Large intestine (tissue), 3 donors: ENCODE data around the gene PTPN22. TPM values are rescaled to one million over a fixed set of nuclear protein-coding genes. Genes with fewer than 3 reads are reported as not detected.

Experiments
- DNase-seq, 2 donors: peaks; one replicate each; pipeline versions ENCODE4 v3.0.0 to v3.0.0-alpha.2; 2013
- H3K27ac ChIP-seq: one replicate; pipeline ENCODE4 v1.5.1; 2013; ENCODE audit warnings: low read length
- H3K27me3 ChIP-seq: 2 replicates; pipeline ENCODE4 v1.6.1; 2013; ENCODE audit warnings: low read length; ENCODE audit not compliant: control insufficient read depth, insufficient read depth
- H3K36me3 ChIP-seq: 2 replicates; pipeline ENCODE4 v1.6.1; 2013; ENCODE audit warnings: low read length; ENCODE audit not compliant: control insufficient read depth, insufficient read depth
- H3K4me1 ChIP-seq: one replicate; pipeline ENCODE4 v1.6.1; 2013; ENCODE audit warnings: low read length; ENCODE audit not compliant: control insufficient read depth, insufficient read depth
- H3K4me3 ChIP-seq: one replicate; pipeline ENCODE4 v1.5.1; 2013; ENCODE audit warnings: low read length
- H3K9me3 ChIP-seq: one replicate; pipeline ENCODE4 v1.6.1; 2013; ENCODE audit warnings: mild to moderate bottlenecking, low read depth, low read length, moderate library complexity; ENCODE audit not compliant: control insufficient read depth
- WGBS: methylation state at CpG from one replicate; pipeline ENCODE4 v1.1.5; 2013; ENCODE audit warnings: low lambda C conversion rate; ENCODE audit not compliant: insufficient coverage; 5-methylcytosine and 5-hydroxymethylcytosine counted together
- polyA plus RNA-seq: library from polyadenylated mRNA; unstranded; fragments of 120-200 nt; gene quantifications from one replicate; pipeline ENCODE4 v1.2.1, GENCODE V29; 2013

The PTPN22 gene
- polyA plus RNA-seq, 1 donor = 3.6 TPM

DNA sequence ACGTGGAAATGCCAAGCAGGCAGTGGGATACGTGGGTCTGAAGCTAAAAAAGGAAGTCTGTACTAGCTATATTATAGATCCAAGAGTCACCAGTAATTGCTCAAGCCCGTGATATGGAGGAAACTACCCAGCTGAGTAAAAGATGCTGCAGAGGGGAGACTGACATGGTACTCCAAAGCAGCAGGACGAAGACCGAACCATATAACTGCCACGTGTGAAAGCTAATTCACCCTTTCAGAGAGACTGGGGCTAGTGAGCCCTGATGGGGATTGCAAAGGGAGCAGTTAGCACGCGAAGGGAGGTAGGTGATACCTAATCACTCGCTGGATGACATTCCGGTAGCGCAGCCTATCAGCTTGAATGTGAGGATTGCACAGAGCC lies 32.8 kb upstream of the PTPN22 start:
- Histone ChIP-seq H3K9me3 (no peaks in the 10 kb centered on the region), H3K36me3 (peaks cover 21% of the 10 kb centered on the region), H3K4me1 (peaks cover 34% of the 10 kb centered on the region), H3K27ac (peak overlapping the region; percentile 89), H3K27me3 (no peaks in the 10 kb centered on the region), H3K4me3 (peak overlapping the region; percentile 82)
- no peak for DNase-seq
- no CpG with 5 or more reads among the region's 11 CpGs for WGBS

DNA sequence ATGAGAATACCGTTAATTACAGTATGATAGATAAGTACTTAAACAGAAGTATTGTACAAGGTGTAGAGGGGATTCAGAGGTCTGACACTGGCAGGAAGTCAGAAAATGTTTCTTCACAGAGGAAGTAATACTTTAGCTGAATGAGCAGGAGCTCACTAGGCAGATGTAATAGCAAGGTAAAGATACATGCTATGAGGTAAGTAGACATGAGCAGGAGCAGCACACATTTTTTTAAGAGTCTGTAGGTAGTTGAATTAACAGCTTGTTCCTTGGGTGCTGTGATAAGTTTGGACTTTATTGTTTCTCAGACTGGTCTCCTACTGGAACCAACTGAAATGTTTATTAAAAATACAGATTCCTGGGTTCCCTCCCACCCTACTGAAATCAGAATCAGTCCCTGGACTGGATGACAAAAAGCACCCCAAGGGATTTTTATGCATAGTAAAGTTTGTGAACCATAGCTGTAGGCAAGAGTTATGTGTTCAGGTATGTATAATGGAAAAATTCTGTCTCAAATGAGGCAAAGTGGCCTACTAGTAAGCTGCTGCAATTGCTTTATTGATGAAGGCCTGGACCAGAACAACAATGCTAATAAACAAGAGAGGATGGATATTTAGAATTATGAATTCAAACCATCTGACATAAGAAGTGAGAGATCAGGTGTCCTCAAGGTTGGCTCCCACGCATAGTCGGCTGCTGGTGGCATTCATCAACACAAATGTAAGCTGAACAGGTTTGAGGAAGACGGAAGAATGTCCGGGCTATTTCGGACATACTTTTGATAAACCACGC lies 32.2 kb upstream of the PTPN22 start:
- Histone ChIP-seq H3K9me3 (no peaks in the 10 kb centered on the region), H3K36me3 (peaks cover 18% of the 10 kb centered on the region), H3K27ac (peak overlapping the region; percentile 89), H3K4me1 (peaks cover 34% of the 10 kb centered on the region), H3K27me3 (no peaks in the 10 kb centered on the region), H3K4me3 (peak overlapping the region; percentile 82)
- DNase-seq = peak in 1 of 2 donors; percentile 34
- WGBS = no CpG with 5 or more reads among the region's 7 CpGs

DNA sequence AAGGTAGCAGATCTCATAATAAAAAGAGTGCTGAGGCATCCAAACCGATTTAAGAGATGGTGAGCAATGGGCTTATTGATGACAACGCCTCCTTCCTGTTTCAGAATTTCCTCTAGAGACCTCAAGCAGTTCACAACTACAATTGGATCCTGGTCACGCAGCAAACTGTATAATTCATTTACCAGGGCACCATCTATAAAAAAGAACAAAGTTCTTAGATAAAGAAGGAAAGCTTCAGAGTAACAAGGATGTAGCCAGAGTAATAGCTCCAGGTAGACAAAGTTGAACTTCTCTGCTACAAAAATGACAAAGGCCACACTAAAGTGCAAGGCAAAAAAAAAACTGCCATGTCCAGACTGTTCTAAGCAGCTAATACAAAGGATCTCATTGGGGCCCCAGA lies 29.7 kb upstream of the PTPN22 start:
- H3K4me3 ChIP-seq = no peak overlapping the region
- H3K4me1 ChIP-seq = peaks cover 34% of the 10 kb centered on the region
- peaks cover 26% of the 10 kb centered on the region for H3K36me3 ChIP-seq
- peak; percentile 67 to 87 for DNase-seq
- no peaks in the 10 kb centered on the region for H3K27me3 ChIP-seq
- H3K9me3 ChIP-seq = no peaks in the 10 kb centered on the region
- no CpG with 5 or more reads among the region's 3 CpGs for WGBS
- H3K27ac ChIP-seq = peak overlapping the region; percentile 49

GRCh38 chr1:113899111-113899510 lies 27.6 kb upstream of the PTPN22 start:
- Histone ChIP-seq H3K9me3 (no peaks in the 10 kb centered on the region), H3K36me3 (peaks cover 39% of the 10 kb centered on the region), H3K27ac (no peak overlapping the region), H3K27me3 (no peaks in the 10 kb centered on the region), H3K4me1 (peaks cover 32% of the 10 kb centered on the region), H3K4me3 (no peak overlapping the region)
- DNase-seq = no peak

- H3K4me1 ChIP-seq = peaks cover 27% of the 10 kb centered on the region
- no peaks in the 10 kb centered on the region for H3K27me3 ChIP-seq
- no peak overlapping the region for H3K27ac ChIP-seq
- no CpG with 5 or more reads among the region's 1 CpG for WGBS
- peaks cover 39% of the 10 kb centered on the region for H3K36me3 ChIP-seq
- no peak for DNase-seq
- H3K4me3 ChIP-seq = no peak overlapping the region
- H3K9me3 ChIP-seq = no peaks in the 10 kb centered on the region
Measured at GRCh38 chr1:113898241-113898814, 26.8 kb upstream of the PTPN22 start.

- DNase-seq = no peak
- no CpG with 5 or more reads among the region's 8 CpGs for WGBS
- Histone ChIP-seq H3K27ac (no peak overlapping the region), H3K36me3 (peaks cover 39% of the 10 kb centered on the region), H3K4me3 (no peak overlapping the region), H3K4me1 (peaks cover 21% of the 10 kb centered on the region), H3K27me3 (no peaks in the 10 kb centered on the region), H3K9me3 (no peaks in the 10 kb centered on the region)
Measured at GRCh38 chr1:113895961-113896360, 24.4 kb upstream of the PTPN22 start.

DNA sequence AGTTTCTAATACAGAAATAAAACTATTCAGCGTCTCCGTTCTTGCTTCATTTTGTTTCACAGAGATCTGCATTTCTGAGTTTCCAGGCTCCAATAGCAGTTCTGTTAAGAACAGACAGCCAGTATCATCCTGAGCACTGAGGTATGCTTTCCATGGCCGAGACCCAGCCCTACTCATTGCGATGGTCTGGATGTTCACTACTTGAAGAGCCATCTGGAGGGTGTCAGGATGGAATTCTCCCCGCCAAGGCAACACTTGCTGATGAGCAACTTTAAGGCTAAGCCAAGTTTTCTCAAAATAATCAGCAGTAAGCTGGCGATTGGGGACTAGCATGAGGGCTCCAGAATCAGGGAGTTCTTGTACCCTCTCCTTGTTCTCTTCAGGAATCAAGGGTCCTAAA lies 23.6 kb upstream of the PTPN22 start:
- no peaks in the 10 kb centered on the region for H3K9me3 ChIP-seq
- H3K27me3 ChIP-seq = no peaks in the 10 kb centered on the region
- H3K36me3 ChIP-seq = peaks cover 38% of the 10 kb centered on the region
- H3K4me1 ChIP-seq = peaks cover 13% of the 10 kb centered on the region
- H3K4me3 ChIP-seq = no peak overlapping the region
- no peak overlapping the region for H3K27ac ChIP-seq
- 100% methylated on average over 2 of the region's 6 CpGs for WGBS
- DNase-seq = no peak

GRCh38 chr1:113893267-113893666 lies 21.8 kb upstream of the PTPN22 start:
- Histone ChIP-seq H3K36me3 (peaks cover 28% of the 10 kb centered on the region), H3K4me3 (no peak overlapping the region), H3K27ac (peak overlapping the region; percentile 26), H3K9me3 (no peaks in the 10 kb centered on the region), H3K4me1 (peaks cover 12% of the 10 kb centered on the region), H3K27me3 (no peaks in the 10 kb centered on the region)
- peak in 1 of 2 donors; percentile 6 for DNase-seq
- no CpG with 5 or more reads among the region's 3 CpGs for WGBS

DNA sequence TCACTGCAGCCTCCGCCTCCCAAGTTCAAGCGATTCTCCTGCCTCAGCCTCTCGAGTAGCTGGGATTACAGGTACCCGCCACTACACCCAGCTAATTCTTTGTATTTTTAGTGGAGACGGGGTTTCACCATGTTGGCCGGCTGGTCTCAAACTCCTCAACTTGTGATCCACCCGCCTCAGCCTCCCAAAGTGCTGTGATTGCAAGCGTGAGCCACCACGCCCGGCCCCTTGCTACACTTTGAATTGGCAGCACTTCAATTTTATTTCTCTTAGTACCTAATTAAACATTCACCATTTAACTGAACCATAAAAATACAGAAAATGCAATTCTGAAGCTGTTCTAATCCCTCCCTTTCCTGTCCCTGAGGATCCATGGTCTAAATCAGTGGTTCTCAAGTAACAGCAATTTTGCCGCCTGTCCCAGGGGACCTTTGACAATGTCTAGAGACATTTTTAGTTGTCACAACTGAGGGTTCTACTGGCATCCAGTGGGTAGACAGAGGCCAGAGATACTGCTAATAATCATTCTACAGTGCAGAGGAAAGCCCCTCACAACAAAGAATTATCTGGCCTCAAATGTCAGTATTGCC lies 20.2 kb upstream of the PTPN22 start:
- no peak overlapping the region for H3K4me3 ChIP-seq
- no CpG with 5 or more reads among the region's 11 CpGs for WGBS
- peaks cover 15% of the 10 kb centered on the region for H3K36me3 ChIP-seq
- no peak overlapping the region for H3K27ac ChIP-seq
- no peaks in the 10 kb centered on the region for H3K9me3 ChIP-seq
- no peaks in the 10 kb centered on the region for H3K27me3 ChIP-seq
- DNase-seq = no peak
- H3K4me1 ChIP-seq = peaks cover 17% of the 10 kb centered on the region

- Histone ChIP-seq H3K36me3 (peaks cover 9% of the 10 kb centered on the region), H3K27me3 (no peaks in the 10 kb centered on the region), H3K27ac (no peak overlapping the region), H3K9me3 (no peaks in the 10 kb centered on the region), H3K4me3 (no peak overlapping the region), H3K4me1 (peaks cover 17% of the 10 kb centered on the region)
- WGBS = 100% methylated on average over 1 of the region's 2 CpGs
- DNase-seq = no peak
Measured at GRCh38 chr1:113890816-113891215, 19.3 kb upstream of the PTPN22 start.
